DOHH2 (cell line): ENCODE data around the gene FAM219B.

ENCODE experiments used
- H3F3A ChIP-seq: fragments of 200-600 bp; sonication (generic), shearing (Covaris generic); 2 replicates; pipeline ENCODE4 v1.6.0; 2016; ENCODE audit warnings: antibody characterized with exemption, mild to moderate bottlenecking; ENCODE audit not compliant: control insufficient read depth, insufficient read depth
- H3K27ac ChIP-seq: fragments of 200-600 bp; sonication (generic); 2 replicates; pipeline ENCODE4 v1.5.1; 2014; ENCODE audit warnings: low read depth, mild to moderate bottlenecking, low read length, moderate library complexity
- H3K27me3 ChIP-seq: fragments of 200-600 bp; sonication (generic); 2 replicates; pipeline ENCODE4 v1.6.1; 2014; ENCODE audit warnings: mild to moderate bottlenecking, low read length, mixed read lengths; ENCODE audit not compliant: control insufficient read depth
- H3K36me3 ChIP-seq: fragments of 200-600 bp; sonication (generic); 2 replicates; pipeline ENCODE4 v1.6.1; 2014; ENCODE audit warnings: mild to moderate bottlenecking, low read length, moderate library complexity, mixed read lengths; ENCODE audit not compliant: control insufficient read depth
- H3K4me1 ChIP-seq: fragments of 200-600 bp; sonication (generic); 2 replicates; pipeline ENCODE4 v1.6.1; 2014; ENCODE audit warnings: mild to moderate bottlenecking, low read length, mixed read lengths; ENCODE audit not compliant: control insufficient read depth
- H3K4me2 ChIP-seq: fragments of 200-600 bp; sonication (generic); 2 replicates; pipeline ENCODE4 v1.6.0; 2014; ENCODE audit warnings: mild to moderate bottlenecking, low read length, moderate library complexity
- H3K4me3 ChIP-seq: fragments of 200-600 bp; sonication (generic); 2 replicates; pipeline ENCODE4 v1.5.1; 2014; ENCODE audit warnings: mild to moderate bottlenecking, low read length, mixed read lengths
- H3K79me2 ChIP-seq: fragments of 200-600 bp; sonication (generic); 2 replicates; pipeline ENCODE4 v1.6.1; 2014; ENCODE audit warnings: mild to moderate bottlenecking, low read length, mixed read lengths; ENCODE audit not compliant: control insufficient read depth
- H3K9me2 ChIP-seq: fragments of 200-600 bp; sonication (generic); replicated peaks from 2 replicates; pipeline ENCODE4 v1.6.1; 2014; ENCODE audit warnings: mild to moderate bottlenecking, low read length, mixed read lengths; ENCODE audit not compliant: control insufficient read depth
- H3K9me3 ChIP-seq: fragments of 200-600 bp; sonication (generic); 2 replicates; pipeline ENCODE4 v1.6.1; 2014; ENCODE audit warnings: antibody characterized with exemption, low read length, mixed read lengths; ENCODE audit not compliant: control insufficient read depth, insufficient read depth
- H4K20me1 ChIP-seq: fragments of 200-600 bp; sonication (generic); 2 replicates; pipeline ENCODE4 v1.6.0; 2014; ENCODE audit warnings: low read depth, mild to moderate bottlenecking, antibody characterized with exemption, low read length, moderate library complexity; ENCODE audit not compliant: control insufficient read depth, insufficient read depth
- CTCF ChIP-seq: fragments of 200-600 bp; sonication (generic); IDR thresholded peaks from one replicate; pipeline ENCODE4 v1.5.1; 2014; ENCODE audit warnings: antibody characterized with exemption, mild to moderate bottlenecking, low read depth, low read length; ENCODE audit not compliant: poor library complexity, severe bottlenecking
- EZH2phosphoT487 ChIP-seq: fragments of 200-600 bp; sonication (generic); IDR thresholded peaks from 2 replicates; pipeline ENCODE4 v1.6.1; 2017; ENCODE audit warnings: borderline replicate concordance, mild to moderate bottlenecking, antibody characterized with exemption, low read length, moderate library complexity, mixed read lengths

FAM219B gene

DNA sequence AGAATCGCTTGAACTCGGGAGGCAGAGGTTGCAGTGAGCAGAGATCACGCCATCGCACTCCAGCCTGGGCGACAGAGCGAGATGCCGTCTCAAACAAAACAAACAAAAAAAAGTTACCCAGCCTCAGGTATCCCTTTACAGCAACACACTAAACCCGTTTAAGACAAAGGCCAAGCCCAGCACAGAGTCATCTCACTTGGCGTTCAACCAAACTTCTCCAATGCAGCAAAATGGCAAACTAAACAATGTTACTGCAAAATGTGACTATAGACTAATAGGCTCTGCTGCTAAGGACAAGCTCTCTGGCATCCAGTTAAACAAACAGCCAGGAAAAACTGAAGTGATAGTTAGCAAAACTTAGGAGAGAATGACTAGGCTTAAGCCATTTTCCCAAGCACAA lies 6.4 kb upstream of the FAM219B start:
- Histone ChIP-seq H4K20me1 (no peaks in the 10 kb centered on the region), H3K79me2 (no peaks in the 10 kb centered on the region), H3K27me3 (no peaks in the 10 kb centered on the region), H3K4me1 (no peaks in the 10 kb centered on the region), H3K9me2 (no peaks in the 10 kb centered on the region), H3F3A (peaks cover 26% of the 10 kb centered on the region), H3K27ac (no peak overlapping the region), H3K4me2 (no peak overlapping the region), H3K9me3 (no peaks in the 10 kb centered on the region), H3K36me3 (peaks cover 50% of the 10 kb centered on the region), H3K4me3 (no peak overlapping the region)
- TF ChIP-seq EZH2phosphoT487 (no peak), CTCF (no peak)

DNA sequence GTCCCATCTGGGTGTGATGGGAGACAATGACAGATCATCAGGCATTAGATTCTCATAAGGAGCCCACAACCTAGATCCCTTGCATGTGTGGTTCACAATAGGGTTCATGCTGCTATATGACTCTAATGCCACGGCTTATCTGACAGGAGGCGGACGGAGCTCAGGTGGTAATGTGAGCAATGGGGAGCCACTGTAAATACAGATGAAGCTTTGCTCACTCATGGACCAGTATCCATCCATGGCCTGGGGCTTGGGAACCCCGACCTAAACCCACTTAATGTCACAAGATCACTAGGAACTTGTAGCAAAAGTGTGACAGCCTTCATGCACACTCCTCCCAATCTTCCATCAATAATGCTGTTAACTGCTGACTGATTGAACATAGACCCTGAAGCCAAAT lies 2.0 kb upstream of the FAM219B start:
- H3K79me2 ChIP-seq: peaks cover 18% of the 10 kb centered on the region
- no peak overlapping the region for H3K27ac ChIP-seq
- TF ChIP-seq CTCF (no peak), EZH2phosphoT487 (no peak)
- H4K20me1 ChIP-seq: no peaks in the 10 kb centered on the region
- no peak overlapping the region for H3K4me2 ChIP-seq
- no peaks in the 10 kb centered on the region for H3K9me3 ChIP-seq
- peaks cover 24% of the 10 kb centered on the region for H3K4me1 ChIP-seq
- peaks cover 43% of the 10 kb centered on the region for H3K36me3 ChIP-seq
- H3F3A ChIP-seq: peaks cover 21% of the 10 kb centered on the region
- H3K27me3 ChIP-seq: no peaks in the 10 kb centered on the region
- H3K9me2 ChIP-seq: no peaks in the 10 kb centered on the region
- no peak overlapping the region for H3K4me3 ChIP-seq

- Histone ChIP-seq H3K4me1 (peaks cover 26% of the 10 kb centered on the region), H3K9me2 (no peaks in the 10 kb centered on the region), H3K4me2 (peak overlapping the region; percentile 96), H3K9me3 (no peaks in the 10 kb centered on the region), H3K27me3 (no peaks in the 10 kb centered on the region), H3K27ac (peak overlapping the region; percentile 36), H3K79me2 (peaks cover 18% of the 10 kb centered on the region), H4K20me1 (no peaks in the 10 kb centered on the region), H3K36me3 (peaks cover 42% of the 10 kb centered on the region), H3F3A (peaks cover 23% of the 10 kb centered on the region), H3K4me3 (peak overlapping the region; percentile 93)
- TF ChIP-seq CTCF (no peak), EZH2phosphoT487 (no peak)
Observed at GRCh38 chr15:74907163-74907870, 666 bp upstream of the FAM219B start.

- H3K36me3 ChIP-seq: peaks cover 47% of the 10 kb centered on the region
- peaks cover 18% of the 10 kb centered on the region for H3K79me2 ChIP-seq
- H4K20me1 ChIP-seq: no peaks in the 10 kb centered on the region
- peak overlapping the region; percentile 96 for H3K4me2 ChIP-seq
- H3K4me1 ChIP-seq: peaks cover 34% of the 10 kb centered on the region
- TF ChIP-seq EZH2phosphoT487 (no peak), CTCF (no peak)
- H3K9me3 ChIP-seq: no peaks in the 10 kb centered on the region
- H3K9me2 ChIP-seq: no peaks in the 10 kb centered on the region
- H3F3A ChIP-seq: peaks cover 24% of the 10 kb centered on the region
- peak overlapping the region; percentile 93 for H3K4me3 ChIP-seq
- no peaks in the 10 kb centered on the region for H3K27me3 ChIP-seq
- H3K27ac ChIP-seq: peak overlapping the region; percentile 36
Observed at GRCh38 chr15:74906067-74906449, 593 bp downstream of the FAM219B start.
